GM12874 (cell line): ENCODE data around the gene USP37.

Source experiments
- CTCF ChIP-seq: IDR thresholded peaks from 2 replicates; pipeline ENCODE4 v1.5.1; 2011; ENCODE audit warnings: low read depth, mild to moderate bottlenecking, control low read depth, low read length, moderate library complexity; ENCODE audit not compliant: insufficient read depth

Gene USP37

GRCh38 chr2:218471036-218471435, 97.1 kb downstream of the USP37 start:
- no peak for TF ChIP-seq CTCF

GRCh38 chr2:218470448-218470847, 97.7 kb downstream of the USP37 start:
- no peak for TF ChIP-seq CTCF

GRCh38 chr2:218465987-218466633, 102.0 kb downstream of the USP37 start:
- TF ChIP-seq CTCF = no peak

GRCh38 chr2:218458598-218458997, 109.6 kb downstream of the USP37 start:
- TF ChIP-seq CTCF = no peak

GRCh38 chr2:218456849-218457248, 111.3 kb downstream of the USP37 start:
- TF ChIP-seq CTCF = no peak

- no peak for TF ChIP-seq CTCF
These were observed 116.1 kb downstream of the USP37 start for GRCh38 chr2:218452079-218452478.

- TF ChIP-seq CTCF = no peak
These were observed 119.2 kb downstream of the USP37 start for GRCh38 chr2:218448934-218449333.
